Activated CD8-positive, alpha-beta memory T cell treated with anti-CD3 and anti-CD28 coated beads for 48 hours (primary cell): Measurements from ENCODE around the gene GSTM2.
"Not testable (repeated sequence)": the region's sequence is repeated elsewhere in the genome, so short reads cannot be mapped to it uniquely, and the experiment has no call there.

Source experiments
- DNase-seq, 3 experiments: peaks; one replicate each; pipeline ENCODE4 v3.0.0-alpha.2; 2020; ENCODE audit warnings: low read depth in 2 of 3, low spot score in 2 of 3

The GSTM2 gene

GRCh38 chr1:109643385-109644230 lies 24.2 kb upstream of the GSTM2 start:
- DNase-seq: peak; percentile 76 to 91 (median 90)

GRCh38 chr1:109644670-109645069 lies 23.2 kb upstream of the GSTM2 start:
- DNase-seq: no peak

GRCh38 chr1:109649491-109649914 lies 18.4 kb upstream of the GSTM2 start:
- DNase-seq: no peak

- DNase-seq: no peak
These were observed 17.2 kb upstream of the GSTM2 start for GRCh38 chr1:109650609-109651008.

- DNase-seq: no peak
These were observed 15.5 kb upstream of the GSTM2 start for GRCh38 chr1:109652402-109652801.

- DNase-seq: no peak
These were observed 14.6 kb upstream of the GSTM2 start for GRCh38 chr1:109653306-109653705.

GRCh38 chr1:109654519-109654918 lies 13.3 kb upstream of the GSTM2 start:
- DNase-seq: no peak

- DNase-seq: peak; percentile 42 to 53 (median 51)
These were observed 12.0 kb upstream of the GSTM2 start, which contains the start of gene GSTM4 for GRCh38 chr1:109655615-109656519. TSS of gene GSTM4 (plus strand) at chr1:109656099. CDS start at chr1:109656390, 291 bp downstream.

GRCh38 chr1:109657395-109657794 lies 10.5 kb upstream of the GSTM2 start:
- no peak for DNase-seq

GRCh38 chr1:109657970-109658369 lies 9.9 kb upstream of the GSTM2 start:
- no peak for DNase-seq

- no peak for DNase-seq
These were observed 9.3 kb upstream of the GSTM2 start for GRCh38 chr1:109658533-109659042.

GRCh38 chr1:109659145-109659544 lies 8.7 kb upstream of the GSTM2 start:
- no peak for DNase-seq

- no peak for DNase-seq
These were observed 7.7 kb upstream of the GSTM2 start for GRCh38 chr1:109659997-109660690.

GRCh38 chr1:109660691-109661026 lies 7.2 kb upstream of the GSTM2 start:
- DNase-seq: not testable (repeated sequence)

- no peak for DNase-seq
These were observed 6.5 kb upstream of the GSTM2 start for GRCh38 chr1:109661391-109661790.

- no peak for DNase-seq
These were observed 3.2 kb upstream of the GSTM2 start for GRCh38 chr1:109664671-109665070.

- no peak for DNase-seq
These were observed 392 bp downstream of the GSTM2 start for GRCh38 chr1:109668123-109668775.

- no peak for DNase-seq
These were observed 1.5 kb downstream of the GSTM2 start for GRCh38 chr1:109669246-109669948.

- not testable (repeated sequence) for DNase-seq
These were observed 2.1 kb downstream of the GSTM2 start for GRCh38 chr1:109669949-109670302.

- no peak for DNase-seq
These were observed 3.2 kb downstream of the GSTM2 start for GRCh38 chr1:109671067-109671466.
